ENCODE results near the gene NFIA. TPM values are rescaled to one million over a fixed set of nuclear protein-coding genes. Genes with fewer than 3 reads are reported as not detected.

The NFIA gene
- total RNA-seq, 1 experiment from 2014 or later = 0.35 TPM

DNA sequence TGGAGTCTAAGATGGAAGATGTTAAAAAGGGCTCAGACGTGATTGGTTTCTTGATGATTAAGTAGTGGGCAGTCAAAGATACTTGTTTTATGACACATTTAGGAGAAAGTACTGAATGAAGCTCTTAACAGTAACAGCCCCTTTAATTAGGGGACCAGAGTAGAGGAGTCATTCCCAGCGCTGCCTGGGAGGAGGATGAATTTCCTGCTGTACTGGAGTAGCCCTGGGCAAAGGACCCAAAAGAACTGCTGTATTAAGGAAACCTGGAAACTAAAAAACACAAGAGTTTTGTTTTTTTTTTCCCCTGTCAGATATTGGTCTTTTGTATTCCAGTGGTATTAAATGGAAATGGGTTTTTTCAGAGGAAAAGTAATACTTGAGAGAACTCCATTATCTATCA is 126.5 kb downstream of the NFIA start:
- H3K27me3 ChIP-seq (ENCODE audit: insufficient read depth, low read length) = no peaks in the 10 kb centered on the region
- H2BK5ac ChIP-seq (ENCODE audit: insufficient read length, low read length) = no peak overlapping the region
- H3K4me1 ChIP-seq (ENCODE audit: insufficient read depth, low read length) = no peaks in the 10 kb centered on the region; the same call in 1 of the 2 replicates
- H3K9me3 ChIP-seq (ENCODE audit: control insufficient read depth, low read depth, low read length) = no peaks in the 10 kb centered on the region
- no peak overlapping the region for H3K4me2 ChIP-seq (ENCODE audit: insufficient read depth, insufficient read length, low read length)
- no peaks in the 10 kb centered on the region for H3K23me2 ChIP-seq (ENCODE audit: insufficient read length, low read depth, low read length, poor library complexity, severe bottlenecking)
- no peaks in the 10 kb centered on the region for H3K36me3 Mint-ChIP-seq (ENCODE audit: insufficient read depth in 1 of 3, low read depth in 3 of 3)
- H4K8ac ChIP-seq (replicated peaks; ENCODE audit: insufficient read length, low read depth, low read length) = no peak overlapping the region
- H4K20me1 ChIP-seq (ENCODE audit: control insufficient read depth, insufficient read depth, insufficient read length) = no peaks in the 10 kb centered on the region
- no peak overlapping the region for H3K18ac ChIP-seq (ENCODE audit: insufficient read length, low read depth, low read length)
- peaks cover 9 to 12% of the 10 kb centered on the region in 2 experiments for H3K4me1 Mint-ChIP-seq
- no peak overlapping the region for H3K27ac ChIP-seq (ENCODE audit: insufficient read length, low read depth, low read length)
- no peak overlapping the region for H2AFZ ChIP-seq (ENCODE audit: low read length)
- H4K91ac ChIP-seq (ENCODE audit: insufficient read length, low read depth, low read length) = no peak overlapping the region
- no peak overlapping the region for H3K23ac ChIP-seq (ENCODE audit: insufficient read length, low read depth, low read length)
- H3K9me3 Mint-ChIP-seq = no peaks in the 10 kb centered on the region
- no peak overlapping the region for H3K56ac ChIP-seq (ENCODE audit: insufficient read length, low read depth, low read length)
- TF ChIP-seq, protein P1, sequence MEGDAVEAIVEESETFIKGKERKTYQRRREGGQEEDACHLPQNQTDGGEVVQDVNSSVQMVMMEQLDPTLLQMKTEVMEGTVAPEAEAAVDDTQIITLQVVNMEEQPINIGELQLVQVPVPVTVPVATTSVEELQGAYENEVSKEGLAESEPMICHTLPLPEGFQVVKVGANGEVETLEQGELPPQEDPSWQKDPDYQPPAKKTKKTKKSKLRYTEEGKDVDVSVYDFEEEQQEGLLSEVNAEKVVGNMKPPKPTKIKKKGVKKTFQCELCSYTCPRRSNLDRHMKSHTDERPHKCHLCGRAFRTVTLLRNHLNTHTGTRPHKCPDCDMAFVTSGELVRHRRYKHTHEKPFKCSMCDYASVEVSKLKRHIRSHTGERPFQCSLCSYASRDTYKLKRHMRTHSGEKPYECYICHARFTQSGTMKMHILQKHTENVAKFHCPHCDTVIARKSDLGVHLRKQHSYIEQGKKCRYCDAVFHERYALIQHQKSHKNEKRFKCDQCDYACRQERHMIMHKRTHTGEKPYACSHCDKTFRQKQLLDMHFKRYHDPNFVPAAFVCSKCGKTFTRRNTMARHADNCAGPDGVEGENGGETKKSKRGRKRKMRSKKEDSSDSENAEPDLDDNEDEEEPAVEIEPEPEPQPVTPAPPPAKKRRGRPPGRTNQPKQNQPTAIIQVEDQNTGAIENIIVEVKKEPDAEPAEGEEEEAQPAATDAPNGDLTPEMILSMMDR (conservative IDR thresholded peaks at IDR 0.05) = no peak
- no peaks in the 10 kb centered on the region for H3K79me1 ChIP-seq (ENCODE audit: insufficient read depth, low read depth, low read length, poor library complexity, severe bottlenecking)
- no peak overlapping the region for H3K9ac ChIP-seq (ENCODE audit: extremely low read depth, insufficient read length, low read length)
- DNase-seq = no peak
- no CpG with 5 or more reads among the region's 2 CpGs for WGBS (ENCODE audit: extremely low coverage, insufficient read length, low lambda C conversion rate)
- H3T11ph ChIP-seq (ENCODE audit: low read length) = no peak overlapping the region
- H2BK120ac ChIP-seq (ENCODE audit: low read depth, low read length, poor library complexity, severe bottlenecking) = no peak overlapping the region
- no peak overlapping the region for H3K27ac Mint-ChIP-seq
- H2AK5ac ChIP-seq (ENCODE audit: insufficient read length, low read length) = no peak overlapping the region
- H4K5ac ChIP-seq (ENCODE audit: insufficient read length, low read depth, low read length) = no peak overlapping the region
- no peak overlapping the region for H3K4ac ChIP-seq (ENCODE audit: low read depth, low read length)
- no peak overlapping the region for H3K4me3 Mint-ChIP-seq
- no peak overlapping the region for H2BK15ac ChIP-seq (ENCODE audit: low read depth, low read length)
- H2BK12ac ChIP-seq (ENCODE audit: insufficient read length, low read depth, low read length) = no peak overlapping the region
- no peaks in the 10 kb centered on the region for H3K79me2 ChIP-seq (ENCODE audit: insufficient read depth, low read length)
- no peak overlapping the region for H2BK20ac ChIP-seq (ENCODE audit: low read depth, low read length, poor library complexity, severe bottlenecking)
- no peaks in the 10 kb centered on the region; the same call in 1 of the 2 replicates for H3K27me3 Mint-ChIP-seq (ENCODE audit: low read depth)
- H3K14ac ChIP-seq (ENCODE audit: insufficient read depth, low read length) = no peak overlapping the region

Measured in H9 (cell line).